Measurements from ENCODE around the gene PDCD6IP.
A peak's percentile ranks its signal among the peaks of the same experiment; 100 is the strongest.
"Not testable (repeated sequence)": the region's sequence is repeated elsewhere in the genome, so short reads cannot be mapped to it uniquely, and the experiment has no call there.

Gene PDCD6IP, protein sequence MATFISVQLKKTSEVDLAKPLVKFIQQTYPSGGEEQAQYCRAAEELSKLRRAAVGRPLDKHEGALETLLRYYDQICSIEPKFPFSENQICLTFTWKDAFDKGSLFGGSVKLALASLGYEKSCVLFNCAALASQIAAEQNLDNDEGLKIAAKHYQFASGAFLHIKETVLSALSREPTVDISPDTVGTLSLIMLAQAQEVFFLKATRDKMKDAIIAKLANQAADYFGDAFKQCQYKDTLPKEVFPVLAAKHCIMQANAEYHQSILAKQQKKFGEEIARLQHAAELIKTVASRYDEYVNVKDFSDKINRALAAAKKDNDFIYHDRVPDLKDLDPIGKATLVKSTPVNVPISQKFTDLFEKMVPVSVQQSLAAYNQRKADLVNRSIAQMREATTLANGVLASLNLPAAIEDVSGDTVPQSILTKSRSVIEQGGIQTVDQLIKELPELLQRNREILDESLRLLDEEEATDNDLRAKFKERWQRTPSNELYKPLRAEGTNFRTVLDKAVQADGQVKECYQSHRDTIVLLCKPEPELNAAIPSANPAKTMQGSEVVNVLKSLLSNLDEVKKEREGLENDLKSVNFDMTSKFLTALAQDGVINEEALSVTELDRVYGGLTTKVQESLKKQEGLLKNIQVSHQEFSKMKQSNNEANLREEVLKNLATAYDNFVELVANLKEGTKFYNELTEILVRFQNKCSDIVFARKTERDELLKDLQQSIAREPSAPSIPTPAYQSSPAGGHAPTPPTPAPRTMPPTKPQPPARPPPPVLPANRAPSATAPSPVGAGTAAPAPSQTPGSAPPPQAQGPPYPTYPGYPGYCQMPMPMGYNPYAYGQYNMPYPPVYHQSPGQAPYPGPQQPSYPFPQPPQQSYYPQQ

DNA sequence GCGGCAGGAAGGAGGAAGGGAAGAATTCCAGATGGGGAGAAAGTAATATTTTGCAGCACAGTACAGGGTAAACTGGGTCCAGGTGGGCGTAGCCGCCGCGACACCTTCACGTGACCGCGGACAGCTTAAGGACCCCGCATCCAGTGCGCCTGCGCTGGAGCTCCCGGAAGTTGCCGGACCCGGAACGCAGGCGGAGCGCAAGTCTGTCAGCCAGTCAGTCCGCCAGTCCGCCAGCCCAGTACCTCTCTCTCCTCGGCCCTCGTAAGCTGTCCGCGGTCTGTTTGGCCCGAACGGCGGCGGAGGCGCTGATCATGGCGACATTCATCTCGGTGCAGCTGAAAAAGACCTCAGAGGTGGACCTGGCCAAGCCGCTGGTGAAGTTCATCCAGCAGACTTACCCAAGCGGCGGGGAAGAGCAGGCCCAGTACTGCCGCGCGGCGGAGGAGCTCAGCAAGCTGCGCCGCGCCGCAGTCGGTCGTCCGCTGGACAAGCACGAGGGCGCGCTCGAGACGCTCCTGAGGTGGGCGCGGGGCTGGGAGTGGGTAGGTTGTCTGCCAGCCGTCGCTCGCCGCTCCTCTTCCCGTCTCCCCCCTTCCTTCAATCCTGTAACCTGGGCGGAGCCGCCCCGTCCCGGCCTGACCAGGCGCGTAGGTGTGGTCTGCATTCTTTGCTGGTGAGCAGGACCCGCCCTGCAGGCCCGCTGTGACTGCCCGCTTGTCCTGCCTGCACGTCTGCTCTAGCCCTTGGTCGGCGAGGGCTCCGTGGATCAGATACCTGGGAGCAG, at the start of gene PDCD6IP:
Gene PDCD6IP (plus strand): TSS at position 213 of the 784 bp plus-strand sequence. CDS start 99 bp downstream, at position 312.
- Histone ChIP-seq H3K36me3 (ENCODE audit: low read depth) (peaks cover 17% of the 10 kb centered on the region), H3K4me1 (ENCODE audit: insufficient read depth, poor library complexity, severe bottlenecking) (peaks cover 18% of the 10 kb centered on the region), H3K27me3 (ENCODE audit: insufficient read depth, poor library complexity, severe bottlenecking) (no peaks in the 10 kb centered on the region), H3K4me3 (ENCODE audit: severe bottlenecking) (peak within 1 kb of the TSS; percentile 77), H3K27ac (ENCODE audit: poor library complexity, severe bottlenecking) (peak within 1 kb of the TSS; percentile 84), H3K9me3 (ENCODE audit: severe bottlenecking) (no peaks in the 10 kb centered on the region)
- TF ChIP-seq, protein P1, sequence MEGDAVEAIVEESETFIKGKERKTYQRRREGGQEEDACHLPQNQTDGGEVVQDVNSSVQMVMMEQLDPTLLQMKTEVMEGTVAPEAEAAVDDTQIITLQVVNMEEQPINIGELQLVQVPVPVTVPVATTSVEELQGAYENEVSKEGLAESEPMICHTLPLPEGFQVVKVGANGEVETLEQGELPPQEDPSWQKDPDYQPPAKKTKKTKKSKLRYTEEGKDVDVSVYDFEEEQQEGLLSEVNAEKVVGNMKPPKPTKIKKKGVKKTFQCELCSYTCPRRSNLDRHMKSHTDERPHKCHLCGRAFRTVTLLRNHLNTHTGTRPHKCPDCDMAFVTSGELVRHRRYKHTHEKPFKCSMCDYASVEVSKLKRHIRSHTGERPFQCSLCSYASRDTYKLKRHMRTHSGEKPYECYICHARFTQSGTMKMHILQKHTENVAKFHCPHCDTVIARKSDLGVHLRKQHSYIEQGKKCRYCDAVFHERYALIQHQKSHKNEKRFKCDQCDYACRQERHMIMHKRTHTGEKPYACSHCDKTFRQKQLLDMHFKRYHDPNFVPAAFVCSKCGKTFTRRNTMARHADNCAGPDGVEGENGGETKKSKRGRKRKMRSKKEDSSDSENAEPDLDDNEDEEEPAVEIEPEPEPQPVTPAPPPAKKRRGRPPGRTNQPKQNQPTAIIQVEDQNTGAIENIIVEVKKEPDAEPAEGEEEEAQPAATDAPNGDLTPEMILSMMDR (IDR thresholded peaks at IDR 0.05; ENCODE audit: poor library complexity, severe bottlenecking), result no peak
- DNase-seq (ENCODE audit: low spot score) (peak; percentile 96), ATAC-seq (ENCODE audit: low read depth) (peak; percentile 98)

DNA sequence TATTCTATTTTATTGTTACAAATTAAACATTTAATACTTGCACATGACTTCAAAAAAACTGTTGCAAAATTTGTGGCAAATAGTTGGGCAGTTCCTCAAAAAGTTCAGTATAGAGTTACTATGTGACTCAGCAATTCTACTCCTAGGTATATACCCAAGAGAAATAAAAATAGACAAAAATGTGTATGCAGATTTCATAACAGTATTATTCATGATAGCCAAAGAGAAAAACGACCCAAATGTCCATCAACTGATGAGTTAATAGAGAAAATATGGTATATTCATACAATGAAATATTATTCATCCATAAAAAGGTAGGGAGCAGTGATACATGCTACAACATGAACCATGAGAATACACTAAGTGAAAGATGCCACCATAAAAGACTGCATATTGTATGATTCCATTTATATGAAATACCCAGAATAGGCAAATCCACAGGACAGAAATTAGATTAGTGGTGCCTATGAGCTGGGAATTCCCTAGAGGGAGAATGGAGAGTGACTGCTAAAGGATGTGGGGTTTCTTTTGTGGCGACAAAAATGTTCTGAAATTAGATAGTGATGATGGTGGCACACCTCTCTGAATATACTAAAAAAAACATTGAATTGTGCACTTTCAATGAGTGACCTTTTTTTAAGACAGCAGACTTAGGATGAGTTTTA, 48.8 kb upstream of the PDCD6IP start:
- Histone ChIP-seq H3K4me1 (ENCODE audit: insufficient read depth, poor library complexity, severe bottlenecking) (peaks cover 18% of the 10 kb centered on the region), H3K27ac (ENCODE audit: poor library complexity, severe bottlenecking) (peak overlapping the region; percentile 70), H3K36me3 (ENCODE audit: low read depth) (no peaks in the 10 kb centered on the region), H3K4me3 (ENCODE audit: severe bottlenecking) (no peak overlapping the region), H3K9me3 (ENCODE audit: severe bottlenecking) (peaks cover 4% of the 10 kb centered on the region), H3K27me3 (ENCODE audit: insufficient read depth, poor library complexity, severe bottlenecking) (no peaks in the 10 kb centered on the region)
- TF ChIP-seq, protein P1 (IDR thresholded peaks at IDR 0.05; ENCODE audit: poor library complexity, severe bottlenecking), result no peak
- DNase-seq (ENCODE audit: low spot score) (no peak), ATAC-seq (ENCODE audit: low read depth) (peak; percentile 95)

DNA sequence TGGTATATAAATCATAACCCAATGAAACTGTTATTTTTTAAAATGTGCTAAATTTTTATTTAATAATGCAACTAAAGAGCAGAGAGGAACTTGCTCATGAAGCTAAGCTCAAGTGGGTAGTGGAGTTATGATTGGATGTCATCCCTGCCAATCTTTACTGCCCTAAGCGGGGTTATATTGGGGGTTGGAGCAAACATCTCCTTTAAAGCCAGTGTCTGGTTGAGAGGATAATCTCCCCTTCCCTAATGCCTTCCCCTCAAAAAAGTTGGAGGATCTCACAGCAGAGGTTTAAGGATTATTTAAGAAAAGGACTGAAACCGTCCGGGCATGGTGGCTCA, 48.2 kb upstream of the PDCD6IP start:
- TF ChIP-seq, protein P1 (IDR thresholded peaks at IDR 0.05; ENCODE audit: poor library complexity, severe bottlenecking), result no peak
- no peak for ATAC-seq (ENCODE audit: low read depth)
- H3K9me3 ChIP-seq (ENCODE audit: severe bottlenecking), result peaks cover 7% of the 10 kb centered on the region
- peak overlapping the region; percentile 70 for H3K27ac ChIP-seq (ENCODE audit: poor library complexity, severe bottlenecking)
- peaks cover 18% of the 10 kb centered on the region for H3K4me1 ChIP-seq (ENCODE audit: insufficient read depth, poor library complexity, severe bottlenecking)
- no peak for DNase-seq (ENCODE audit: low spot score)
- no peak overlapping the region for H3K4me3 ChIP-seq (ENCODE audit: severe bottlenecking)
- no peaks in the 10 kb centered on the region for H3K27me3 ChIP-seq (ENCODE audit: insufficient read depth, poor library complexity, severe bottlenecking)
- no peaks in the 10 kb centered on the region for H3K36me3 ChIP-seq (ENCODE audit: low read depth)

DNA sequence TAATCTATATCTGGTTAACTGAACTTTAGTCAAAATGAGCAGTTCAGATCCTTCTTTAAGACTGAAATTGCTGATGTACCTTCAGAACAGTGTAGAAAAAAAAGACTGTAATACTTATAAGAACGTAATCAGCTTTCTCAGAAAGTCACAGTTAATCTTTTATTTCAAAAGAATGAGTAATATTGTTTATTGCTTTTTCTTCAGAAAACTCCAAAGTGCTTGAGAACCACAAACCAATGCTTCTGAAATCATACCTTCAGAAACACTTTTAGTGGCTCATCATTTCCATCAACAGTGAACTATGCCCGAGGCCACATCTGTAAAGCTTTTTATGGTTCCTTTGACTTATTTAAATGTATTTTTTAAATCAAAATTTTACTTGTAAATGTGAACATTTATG, 47.1 kb upstream of the PDCD6IP start:
- no peaks in the 10 kb centered on the region for H3K36me3 ChIP-seq (ENCODE audit: low read depth)
- H3K4me3 ChIP-seq (ENCODE audit: severe bottlenecking), result no peak overlapping the region
- no peak for DNase-seq (ENCODE audit: low spot score)
- ATAC-seq (ENCODE audit: low read depth), result no peak
- H3K9me3 ChIP-seq (ENCODE audit: severe bottlenecking), result peaks cover 7% of the 10 kb centered on the region
- no peaks in the 10 kb centered on the region for H3K27me3 ChIP-seq (ENCODE audit: insufficient read depth, poor library complexity, severe bottlenecking)
- TF ChIP-seq, protein P1 (IDR thresholded peaks at IDR 0.05; ENCODE audit: poor library complexity, severe bottlenecking), result no peak
- peak overlapping the region; percentile 70 for H3K27ac ChIP-seq (ENCODE audit: poor library complexity, severe bottlenecking)
- H3K4me1 ChIP-seq (ENCODE audit: insufficient read depth, poor library complexity, severe bottlenecking), result peaks cover 18% of the 10 kb centered on the region

DNA sequence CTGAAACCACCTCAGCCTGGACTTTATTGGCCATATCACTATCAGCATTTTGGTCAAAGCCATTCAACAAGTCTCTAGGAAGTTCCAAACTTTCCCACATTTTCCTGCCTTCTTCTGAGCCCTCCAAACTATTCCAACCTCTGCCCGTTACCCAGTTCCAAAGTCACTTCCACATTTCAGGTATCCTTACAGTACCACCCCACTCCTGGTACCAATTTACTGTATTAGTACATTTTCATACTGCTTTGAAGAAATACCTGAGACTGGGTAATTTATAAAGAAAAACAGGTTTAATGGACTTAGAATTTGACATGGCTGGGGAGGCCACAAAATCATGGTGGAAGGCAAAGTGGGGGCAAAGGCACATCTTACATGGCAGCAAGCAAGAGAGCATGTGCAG, 44.0 kb upstream of the PDCD6IP start:
- H3K4me3 ChIP-seq (ENCODE audit: severe bottlenecking); DNase-seq (ENCODE audit: low spot score); ATAC-seq (ENCODE audit: low read depth); H3K36me3 ChIP-seq (ENCODE audit: low read depth); H3K27me3 ChIP-seq (ENCODE audit: insufficient read depth, poor library complexity, severe bottlenecking); H3K27ac ChIP-seq (ENCODE audit: poor library complexity, severe bottlenecking); H3K9me3 ChIP-seq (ENCODE audit: severe bottlenecking): not testable (repeated sequence)
- H3K4me1 ChIP-seq (ENCODE audit: insufficient read depth, poor library complexity, severe bottlenecking), result peaks cover 19% of the 10 kb centered on the region
